HEK293 (cell line): ENCODE measurements around the gene OR14I1.

Experiments used
- CTCF ChIA-PET: fragments of 350-600 bp; formaldehyde crosslinking; extraction: SDS; loops from one replicate; lab custom pipeline; 2021; ENCODE audit warnings: antibody characterized with exemption; lab: Yijun Ruan, JAX
- POLR2A ChIA-PET: fragments of 300-600 bp; formaldehyde crosslinking; extraction: SDS; loops from one replicate; lab custom pipeline; 2020; ENCODE audit warnings: antibody characterized with exemption, inconsistent platforms; lab: Yijun Ruan, JAX
- H3K27ac ChIP-seq: fragments of 200-500 bp; sonication (Bioruptor generic); 2 replicates; pipeline ENCODE4 v1.5.1; 2014; ENCODE audit warnings: low read depth, low read length, control low read depth, inconsistent platforms; ENCODE audit errors: extremely low read depth
- H3K36me3 ChIP-seq, 2 experiments: fragments of 200-500 bp in 1 of 2; sonication (Bioruptor generic) in 1 of 2; 1 replicate in 1 of 2; 2 replicates in 1 of 2; pipeline ENCODE4 v1.5.1; 2014 to 2017; ENCODE audit warnings: inconsistent platforms in 2 of 2, low read length in 2 of 2; ENCODE audit not compliant: control insufficient read depth in 2 of 2, insufficient read depth in 1 of 2
- H3K4me1 ChIP-seq: fragments of 200-500 bp; sonication (Bioruptor generic); 2 replicates; pipeline ENCODE4 v1.5.1; 2014; ENCODE audit warnings: mild to moderate bottlenecking, low read length, inconsistent platforms; ENCODE audit not compliant: control insufficient read depth, insufficient read depth
- H3K4me3 ChIP-seq: 2 replicates; pipeline ENCODE4 v1.5.1; 2011; ENCODE audit warnings: low read depth, mild to moderate bottlenecking, control low read depth, low read length, moderate library complexity
- H3K9me3 ChIP-seq: fragments of 200-500 bp; sonication (Bioruptor generic); 2 replicates; pipeline ENCODE4 v1.5.1; 2014; ENCODE audit warnings: low read depth, low read length, inconsistent platforms; ENCODE audit not compliant: control insufficient read depth, insufficient read depth
- ELK4 ChIP-seq: IDR thresholded peaks from 2 replicates; pipeline ENCODE4 v1.6.1; 2011; ENCODE audit warnings: mild to moderate bottlenecking, low read depth, low read length, borderline replicate concordance
- KLF8 ChIP-seq: fragments of 450-650 bp; formaldehyde crosslinking; IDR thresholded peaks from 2 replicates; pipeline ENCODE4 v1.5.1; 2016; ENCODE audit warnings: missing biosample characterization, missing genetic modification characterization
- PRDM4 ChIP-seq: fragments of 450-650 bp; formaldehyde crosslinking; IDR thresholded peaks from 2 replicates; pipeline ENCODE4 v1.5.1; 2017; ENCODE audit warnings: missing biosample characterization, missing genetic modification characterization
- PRDM6 ChIP-seq: fragments of 450-650 bp; formaldehyde crosslinking; IDR thresholded peaks from 2 replicates; pipeline ENCODE4 v1.5.1; 2017; ENCODE audit warnings: missing biosample characterization, missing genetic modification characterization
- SCRT1 ChIP-seq: fragments of 450-650 bp; formaldehyde crosslinking; IDR thresholded peaks from 2 replicates; pipeline ENCODE4 v1.5.1; 2016; ENCODE audit warnings: missing biosample characterization, missing genetic modification characterization, borderline replicate concordance
- SP3 ChIP-seq: fragments of 450-650 bp; formaldehyde crosslinking; IDR thresholded peaks from 2 replicates; pipeline ENCODE4 v1.5.1; 2016; ENCODE audit warnings: missing biosample characterization, missing genetic modification characterization
- YY1 ChIP-seq: fragments of 450-650 bp; formaldehyde crosslinking; IDR thresholded peaks from 2 replicates; pipeline ENCODE4 v1.5.1; 2018; ENCODE audit warnings: missing biosample characterization, missing genetic modification characterization
- ZBTB6 ChIP-seq: fragments of 450-650 bp; formaldehyde crosslinking; IDR thresholded peaks from 2 replicates; pipeline ENCODE4 v1.5.1; 2017; ENCODE audit warnings: missing biosample characterization, missing genetic modification characterization
- ZNF121 ChIP-seq: fragments of 450-650 bp; formaldehyde crosslinking; IDR thresholded peaks from 2 replicates; pipeline ENCODE4 v1.5.1; 2016; ENCODE audit warnings: missing biosample characterization, missing genetic modification characterization
- ZNF23 ChIP-seq: fragments of 450-650 bp; formaldehyde crosslinking; IDR thresholded peaks from 2 replicates; pipeline ENCODE4 v1.5.1; 2016; ENCODE audit warnings: missing biosample characterization, missing genetic modification characterization, borderline replicate concordance
- ZNF324 ChIP-seq: fragments of 450-650 bp; formaldehyde crosslinking; IDR thresholded peaks from 2 replicates; pipeline ENCODE4 v1.5.1; 2016; ENCODE audit warnings: missing biosample characterization, missing genetic modification characterization
- ZNF404 ChIP-seq: fragments of 450-650 bp; formaldehyde crosslinking; IDR thresholded peaks from 2 replicates; pipeline ENCODE4 v1.5.1; 2017; ENCODE audit warnings: missing biosample characterization, missing genetic modification characterization
- ZNF423 ChIP-seq: fragments of 450-650 bp; formaldehyde crosslinking; IDR thresholded peaks from 2 replicates; pipeline ENCODE4 v1.5.1; 2016; ENCODE audit warnings: missing biosample characterization, missing genetic modification characterization
- ZNF449 ChIP-seq: fragments of 450-650 bp; formaldehyde crosslinking; IDR thresholded peaks from 2 replicates; pipeline ENCODE4 v1.5.1; 2017; ENCODE audit warnings: missing biosample characterization, mild to moderate bottlenecking, missing genetic modification characterization, moderate library complexity
- ZNF510 ChIP-seq: fragments of 450-650 bp; formaldehyde crosslinking; IDR thresholded peaks from 2 replicates; pipeline ENCODE4 v1.5.1; 2018; ENCODE audit warnings: mild to moderate bottlenecking, missing genetic modification characterization, missing biosample characterization; ENCODE audit not compliant: insufficient replicate concordance
- ZNF560 ChIP-seq: fragments of 450-650 bp; formaldehyde crosslinking; IDR thresholded peaks from 2 replicates; pipeline ENCODE4 v1.5.1; 2017; ENCODE audit warnings: missing biosample characterization, missing genetic modification characterization, borderline replicate concordance
- ZNF561 ChIP-seq: fragments of 450-650 bp; IDR thresholded peaks from 2 replicates; pipeline ENCODE4 v1.5.1; 2018; ENCODE audit warnings: missing biosample characterization, missing genetic modification characterization, borderline replicate concordance
- ZNF654 ChIP-seq: fragments of 450-650 bp; formaldehyde crosslinking; IDR thresholded peaks from 2 replicates; pipeline ENCODE4 v1.5.1; 2016; ENCODE audit warnings: low read depth, missing biosample characterization, missing genetic modification characterization

Gene OR14I1

GRCh38 chr1:248695451-248696132 lies 7.0 kb downstream of the OR14I1 start:
- no peak for TF ChIP-seq YY1 (tag by site-specific recombination)
- TF ChIP-seq ZNF121 (tag by site-specific recombination), result no peak
- TF ChIP-seq ELK4, result no peak
- no peak for TF ChIP-seq ZNF404 (tag by site-specific recombination)
- no peak for TF ChIP-seq PRDM4 (tag by site-specific recombination)
- no peak for TF ChIP-seq PRDM6
- TF ChIP-seq SP3, result no peak
- no peak for TF ChIP-seq ZNF561
- no peak for TF ChIP-seq ZNF560 (tag by site-specific recombination)
- no peak for TF ChIP-seq ZNF324 (tag by site-specific recombination)
- TF ChIP-seq SCRT1 (tag by site-specific recombination), result no peak
- no peak for TF ChIP-seq KLF8
- no peak for TF ChIP-seq ZNF449
- no peak for TF ChIP-seq ZNF423
- no peak for TF ChIP-seq ZNF23 (tag by site-specific recombination)
- no peak for TF ChIP-seq ZNF510
- TF ChIP-seq ZNF654 (tag by site-specific recombination), result no peak
- no peak for TF ChIP-seq ZBTB6
- Histone ChIP-seq H3K4me3 (no peak overlapping the region), H3K4me1 (no peaks in the 10 kb centered on the region), H3K9me3 (no peaks in the 10 kb centered on the region), H3K36me3 (no peaks in the 10 kb centered on the region), H3K27ac (no peak overlapping the region)
- ChIA-PET CTCF (no interaction called here), POLR2A (no interaction called here)
